Lower leg skin (tissue), 3 donors: Measurements from ENCODE around the gene PPP1R26.

Source experiments
- CTCF ChIP-seq, 3 donors: fragments of 450-650 bp; IDR thresholded peaks; one replicate each; pipeline ENCODE4 v1.5.1; 2016; ENCODE audit warnings: antibody characterized with exemption in 3 of 3, mild to moderate bottlenecking in 3 of 3, moderate library complexity in 2 of 3
- POLR2A ChIP-seq, 2 donors: fragments of 450-650 bp; IDR thresholded peaks; one replicate each; pipeline ENCODE4 v1.6.1; 2016 to 2017; ENCODE audit warnings: antibody characterized with exemption in 2 of 2, mild to moderate bottlenecking in 1 of 2, moderate library complexity in 1 of 2

DNA sequence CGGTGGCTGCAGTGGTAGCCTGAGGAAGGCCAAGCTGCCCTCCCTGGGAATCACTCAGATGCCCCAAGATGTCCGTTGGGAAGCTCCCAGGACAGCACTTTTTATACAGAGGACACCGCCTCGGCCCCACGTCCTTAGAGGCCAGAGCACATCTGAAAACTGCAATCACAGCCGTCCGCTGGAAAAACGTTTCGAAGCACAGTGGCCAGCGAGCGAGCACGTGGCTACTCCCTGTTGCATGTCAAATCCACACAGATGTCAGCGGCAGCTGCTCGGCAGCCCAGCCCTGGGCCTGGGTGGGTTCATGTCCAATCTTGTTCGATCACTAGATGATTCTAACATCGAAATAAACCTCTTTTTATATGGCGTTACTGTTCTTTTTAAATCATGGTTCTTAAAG, 8.9 kb downstream of the PPP1R26 start:
- no peak for TF ChIP-seq CTCF (IDR thresholded peaks at IDR 0.05)
- TF ChIP-seq POLR2A (IDR thresholded peaks at IDR 0.05): no peak
